Fibroblast of skin of right quadriceps (primary cell): Measurements from ENCODE around the gene FAM110D.
A peak's percentile ranks its signal among the peaks of the same experiment; 100 is the strongest.

Experiments
- DNase-seq: peaks from one replicate; pipeline ENCODE4 v3.0.0-alpha.2; 2013

Gene FAM110D

DNA sequence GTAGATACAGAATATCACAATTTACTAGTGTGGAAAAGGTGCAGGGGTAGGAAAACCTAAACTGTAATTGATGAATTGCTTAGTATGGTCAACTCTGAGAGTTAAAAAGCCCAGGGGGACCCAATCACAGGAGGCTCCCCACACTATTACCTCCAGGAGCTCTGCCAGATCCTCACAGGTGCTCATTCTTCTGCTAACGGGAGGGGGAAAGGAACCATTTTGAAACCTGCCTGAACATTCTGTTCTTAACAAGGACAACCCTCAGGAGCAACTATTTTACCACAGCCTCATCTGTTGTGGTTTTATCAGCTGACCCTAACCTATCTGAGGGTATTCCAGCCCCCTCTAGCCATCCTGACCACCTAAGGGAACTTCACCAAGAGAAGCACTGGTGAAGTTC lies 28.2 kb upstream of the FAM110D start:
- DNase-seq: no peak

DNA sequence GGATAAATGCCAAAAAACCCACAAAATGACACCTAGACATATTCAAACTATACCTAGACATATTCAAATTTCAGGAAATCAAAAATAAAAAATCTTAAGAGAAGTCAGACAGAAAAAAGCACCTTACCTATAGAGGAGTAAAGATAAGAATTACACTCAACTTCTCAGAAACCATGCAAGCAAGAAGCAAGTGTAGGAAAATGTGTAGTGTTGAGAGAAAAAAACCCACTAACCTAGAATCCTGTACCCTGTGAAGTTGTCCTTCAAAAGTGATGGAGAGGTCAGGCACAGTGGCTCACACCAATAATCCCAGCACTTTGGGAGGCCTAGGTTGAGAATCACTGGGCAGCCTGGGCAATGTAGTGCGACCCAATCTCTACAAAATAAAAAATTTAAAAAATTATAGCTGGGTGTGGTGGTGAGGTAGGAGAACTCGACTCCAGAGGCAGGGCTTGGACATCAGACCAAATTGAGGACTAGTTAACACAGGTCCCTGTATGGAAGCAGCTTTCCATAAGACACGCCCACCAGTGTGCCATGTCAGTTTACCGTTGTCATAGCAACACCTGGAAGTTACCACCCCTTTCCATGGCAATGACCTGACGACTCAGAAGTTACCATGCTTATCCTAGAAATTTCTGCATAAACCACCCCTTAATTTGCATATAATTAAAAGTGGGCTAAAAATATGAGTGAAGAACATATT lies 26.6 kb upstream of the FAM110D start:
- no peak for DNase-seq

DNA sequence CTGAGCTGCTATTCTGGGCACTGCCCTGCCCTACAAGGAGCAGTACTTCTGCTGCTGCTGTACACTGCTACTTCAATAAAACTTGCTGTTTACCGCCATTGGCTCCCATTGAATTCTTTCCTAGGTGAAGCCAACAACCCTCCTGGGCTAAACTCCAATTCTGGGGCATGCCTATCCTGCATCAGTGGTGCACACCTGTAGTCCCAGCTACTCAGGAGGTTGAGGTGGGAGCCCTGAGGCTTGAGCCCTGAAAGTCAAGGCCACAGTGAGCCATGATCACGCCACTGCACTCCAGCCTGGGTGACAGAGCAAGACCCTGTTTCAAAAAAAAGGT lies 26.1 kb upstream of the FAM110D start:
- DNase-seq: no peak

DNA sequence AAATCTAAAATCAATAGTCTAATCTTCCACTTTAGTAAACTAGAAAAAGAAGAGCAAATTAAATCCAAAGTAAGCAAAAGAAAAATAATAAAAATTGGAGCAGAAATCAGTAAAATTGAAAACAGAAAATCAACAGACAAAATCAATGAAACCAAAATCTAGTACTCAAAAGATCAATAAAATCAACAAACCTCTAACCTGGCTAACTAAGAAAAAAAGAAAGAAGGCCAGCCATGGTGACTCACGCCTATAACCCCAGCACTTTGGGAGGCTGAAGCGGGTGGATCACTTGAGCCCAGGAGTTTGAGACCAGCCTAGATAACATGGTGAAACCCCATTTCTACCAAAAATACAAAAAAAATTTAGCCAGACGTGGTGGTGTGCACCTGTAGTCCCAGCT lies 24.4 kb upstream of the FAM110D start:
- DNase-seq: no peak

DNA sequence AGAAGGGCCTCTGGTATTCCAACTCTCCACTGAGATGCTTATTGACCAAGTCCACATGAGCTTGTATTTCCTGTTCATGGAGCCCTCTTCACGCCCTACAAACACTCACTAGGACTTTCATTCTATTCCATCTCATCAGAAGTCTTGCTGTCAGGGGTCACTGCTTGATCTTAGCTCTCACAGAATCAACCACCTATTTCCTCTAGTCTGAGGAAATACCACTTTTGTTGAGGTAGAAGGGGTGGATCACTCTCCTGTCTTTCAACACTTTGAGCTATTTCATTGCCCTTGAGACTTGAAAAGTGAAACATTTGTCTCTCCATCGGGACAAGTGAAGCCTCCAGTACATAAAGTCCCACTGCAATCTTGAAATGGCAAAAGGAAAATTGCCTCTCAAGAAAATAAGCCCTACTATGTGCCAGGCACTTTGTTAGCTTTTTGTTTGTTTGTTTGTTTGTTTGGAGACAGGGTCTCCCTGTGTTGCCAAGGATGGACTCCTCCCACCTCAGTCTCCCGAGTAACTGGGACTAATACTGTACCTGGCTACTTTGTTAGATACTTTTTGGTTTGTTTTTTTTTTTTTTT lies 19.8 kb upstream of the FAM110D start:
- no peak for DNase-seq

DNA sequence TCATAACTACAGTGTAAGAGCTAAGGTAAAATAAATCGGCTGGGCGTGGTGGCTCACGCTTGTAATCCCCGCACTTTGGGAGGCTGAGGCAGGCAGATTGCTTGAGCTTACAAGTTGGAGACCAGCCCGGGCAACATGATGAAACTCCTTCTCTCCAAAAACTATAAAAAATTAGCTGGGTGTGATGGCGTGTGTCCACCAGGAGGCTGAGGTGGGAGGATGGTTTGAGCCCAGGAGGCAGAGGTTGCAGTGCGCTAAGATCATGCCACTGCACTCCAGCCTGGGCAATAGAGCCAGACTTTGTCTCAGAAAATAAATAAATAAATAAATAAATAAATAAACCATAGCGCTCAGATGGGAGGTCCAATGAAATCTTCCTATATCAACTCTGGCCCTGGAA lies 16.7 kb upstream of the FAM110D start:
- no peak for DNase-seq

DNA sequence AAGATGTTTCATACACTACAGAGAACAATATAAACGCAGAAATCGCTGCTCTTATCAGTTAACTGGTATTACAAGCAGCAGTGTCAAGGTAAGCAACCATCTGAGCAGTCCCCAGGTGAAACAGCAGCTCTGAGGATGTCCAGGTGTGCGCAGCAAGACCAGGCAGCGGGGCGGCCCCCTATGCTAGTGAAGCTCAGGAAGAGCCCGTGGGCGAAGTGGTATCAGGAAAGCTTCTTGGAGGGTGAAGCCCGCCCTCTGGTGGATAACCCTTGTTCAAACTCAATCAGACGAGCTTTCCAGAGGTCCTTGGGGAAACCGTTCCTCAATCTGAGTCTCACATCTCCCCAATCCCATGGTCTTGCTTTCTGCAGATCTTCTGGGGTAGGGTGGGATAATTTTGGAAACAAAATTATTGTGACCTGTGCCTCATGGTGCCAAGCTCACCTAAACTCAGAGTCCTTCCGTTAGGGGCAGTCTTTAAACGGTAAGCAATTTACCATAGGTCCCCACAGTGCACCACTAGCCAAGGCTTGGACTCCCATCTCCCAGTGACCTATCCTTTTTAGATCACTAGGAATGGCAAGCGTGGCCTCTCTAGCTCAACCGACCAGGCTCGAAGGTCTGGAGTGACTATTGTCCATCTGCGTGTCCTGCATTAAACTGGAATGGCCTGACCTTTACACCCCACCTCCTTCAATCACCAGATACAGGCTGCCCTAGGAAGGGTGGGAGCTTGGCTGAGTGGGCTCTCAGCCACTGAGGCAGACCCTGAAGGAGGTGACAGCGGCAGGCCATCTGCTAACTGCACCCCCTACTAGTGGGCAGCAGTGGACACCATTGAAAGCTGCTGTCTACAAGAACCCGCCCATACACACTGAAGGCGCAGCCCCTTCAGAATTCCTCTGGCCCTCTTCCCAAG lies 13.6 kb upstream of the FAM110D start:
- peak; percentile 69 for DNase-seq

DNA sequence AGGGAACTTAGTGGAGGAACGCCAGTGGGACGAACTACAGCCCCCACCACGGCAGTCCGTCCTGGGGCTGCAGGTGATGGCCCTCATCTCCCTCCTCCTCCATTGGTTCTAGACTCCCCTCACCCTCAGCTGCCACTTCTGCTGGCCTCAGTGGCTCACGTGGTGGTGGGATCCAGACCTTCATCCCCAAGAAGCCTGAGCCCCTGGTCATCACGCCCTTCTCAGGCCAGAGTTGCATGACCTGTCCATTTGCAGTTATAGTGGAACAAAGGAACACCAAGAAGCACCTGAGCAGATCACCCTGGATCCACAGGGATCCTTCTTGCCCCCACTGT lies 13.0 kb upstream of the FAM110D start:
- no peak for DNase-seq

DNA sequence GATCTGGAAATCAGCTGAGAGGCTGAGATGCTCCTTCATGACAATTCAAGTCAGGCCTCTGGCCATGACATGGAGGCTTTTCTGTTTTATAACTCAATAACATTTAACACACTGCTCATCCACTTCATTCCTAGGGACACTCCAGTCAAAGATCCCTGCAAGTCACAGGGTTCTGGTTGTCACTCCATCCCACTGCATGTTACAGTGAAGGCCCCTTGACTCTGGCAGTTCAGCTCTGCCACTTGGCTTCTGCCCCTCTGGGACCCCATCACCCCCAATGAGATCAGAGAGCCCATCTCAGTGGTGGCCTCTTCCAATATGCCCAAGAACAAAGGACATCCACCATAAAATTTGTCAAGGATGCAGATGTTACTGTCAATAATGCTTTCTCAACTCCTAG lies 10.0 kb upstream of the FAM110D start:
- DNase-seq: no peak

DNA sequence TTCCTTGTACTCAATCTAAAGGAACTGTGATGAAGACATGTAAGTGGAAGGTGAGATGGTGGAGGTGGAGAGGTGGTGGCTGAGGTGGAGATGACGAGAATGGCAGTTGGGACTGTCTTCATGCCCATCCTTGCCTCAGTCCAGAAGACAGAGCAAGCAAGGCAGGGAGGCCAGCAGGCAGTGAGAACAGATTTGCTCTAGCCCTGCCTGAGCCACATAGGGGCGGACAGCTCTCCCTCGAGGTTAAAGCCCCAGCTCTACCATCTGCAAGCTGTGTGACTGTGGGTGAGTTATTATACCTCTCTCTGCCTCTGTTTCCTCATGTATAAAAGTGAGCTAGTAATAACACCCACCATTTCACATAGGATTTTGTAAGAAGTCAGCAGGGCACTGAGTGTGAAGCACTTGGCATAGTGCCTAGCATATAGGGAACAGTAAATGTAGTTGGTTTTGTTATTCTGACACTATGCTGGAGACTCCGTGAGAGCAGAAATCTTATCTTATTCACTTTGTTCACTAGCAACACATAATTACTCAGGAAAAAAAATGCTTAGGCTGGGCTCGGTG lies 4.8 kb upstream of the FAM110D start:
- no peak for DNase-seq

DNA sequence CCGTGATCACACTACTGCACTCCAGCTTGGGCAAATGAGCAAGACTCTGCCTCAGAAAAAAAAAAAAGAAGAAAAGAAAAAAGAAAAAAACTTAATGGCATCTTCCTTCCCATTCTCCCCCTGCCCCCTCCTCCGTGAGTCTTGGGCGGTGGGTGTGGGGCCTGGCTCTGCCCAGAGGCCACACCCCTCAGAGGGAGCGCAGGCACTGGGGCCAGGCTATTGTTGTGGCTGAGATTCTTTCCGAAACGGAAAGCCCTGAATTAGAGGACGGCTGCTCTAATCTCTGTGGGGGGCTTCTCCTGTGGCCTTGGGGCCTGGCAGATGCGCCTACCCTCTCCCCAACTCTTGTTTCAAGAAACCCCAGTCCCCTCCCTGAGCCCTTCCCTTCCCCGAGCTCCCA lies 4.1 kb upstream of the FAM110D start:
- DNase-seq: no peak

DNA sequence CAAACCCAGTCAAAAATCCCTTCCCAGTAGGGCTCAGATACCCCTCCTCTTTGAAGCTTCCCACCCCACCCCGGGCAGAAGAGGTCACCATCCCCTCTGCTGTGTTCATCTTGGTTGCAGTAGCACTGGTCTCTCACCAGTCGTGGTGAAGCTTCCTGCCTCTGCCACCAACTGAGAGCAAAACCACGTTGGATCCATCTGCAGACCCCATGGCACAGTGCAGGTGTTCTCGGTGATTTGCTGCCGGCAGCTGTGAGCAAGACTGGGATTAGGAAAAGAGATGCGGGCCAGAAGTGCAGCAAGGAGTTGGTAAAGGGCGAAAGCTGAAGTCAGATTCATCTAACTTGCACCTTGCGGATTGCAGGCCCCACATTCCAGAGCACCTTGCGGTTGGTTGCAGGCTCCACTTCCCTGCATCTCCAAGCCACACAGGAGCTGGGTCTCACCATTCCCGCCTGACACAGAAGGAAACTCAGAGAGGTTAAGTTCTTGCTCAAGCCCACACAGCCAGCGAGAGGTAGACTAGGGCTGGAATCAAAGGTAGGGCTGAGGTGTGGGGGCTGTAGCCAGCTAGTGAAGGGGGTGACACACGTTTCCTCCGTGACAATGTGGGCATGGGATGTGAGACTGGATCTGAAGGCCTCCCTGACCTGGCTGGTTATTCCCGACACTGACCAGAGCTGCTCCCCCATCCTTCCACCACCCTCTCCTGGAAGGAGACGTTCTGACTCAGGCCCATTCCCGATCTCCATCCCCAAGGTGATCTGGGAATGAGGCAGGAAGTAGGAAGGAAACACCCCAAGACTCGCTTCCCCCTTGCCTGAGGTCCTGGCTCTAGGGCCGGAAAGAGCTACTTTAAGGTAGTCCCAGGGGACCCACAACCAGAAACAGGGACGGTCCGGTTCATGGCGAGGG lies 3.3 kb upstream of the FAM110D start:
- DNase-seq: no peak

DNA sequence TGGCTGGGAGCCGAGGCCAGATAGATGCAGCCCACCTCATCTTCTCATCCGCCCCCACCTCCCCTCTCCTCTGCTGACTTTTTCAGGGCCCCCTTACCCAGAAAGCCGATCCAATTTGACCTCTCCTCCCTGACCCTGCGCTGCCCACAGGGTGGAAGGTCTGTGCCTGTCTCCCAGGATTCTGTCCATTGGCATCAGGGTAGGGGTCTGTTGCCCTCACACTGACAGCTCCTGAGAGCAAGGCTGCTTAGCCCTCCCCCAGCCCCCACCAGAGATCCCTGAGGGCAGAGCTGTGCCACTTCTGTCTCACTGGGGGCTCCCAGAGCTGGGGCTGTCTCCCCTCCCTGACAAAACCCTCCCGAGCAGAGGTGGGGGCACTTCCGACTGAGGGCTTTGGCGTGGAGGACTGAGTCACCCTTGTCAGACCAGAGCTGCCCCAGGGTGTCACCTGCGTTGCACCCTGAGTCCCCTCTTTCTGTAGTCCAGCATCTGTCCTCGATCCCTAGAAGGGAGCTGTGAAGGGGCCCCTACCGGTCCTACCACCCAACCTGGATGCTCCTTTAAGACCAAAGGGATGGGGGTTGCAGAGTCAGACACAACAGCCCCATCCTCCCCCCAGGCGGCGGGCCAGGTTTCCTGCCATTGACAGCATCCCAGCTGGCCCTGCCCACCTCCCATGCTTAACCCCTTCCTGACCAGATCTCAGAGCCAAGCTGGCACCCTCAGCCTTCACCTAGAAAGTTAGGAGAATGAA lies 2.4 kb upstream of the FAM110D start:
- DNase-seq: peak; percentile 33

DNA sequence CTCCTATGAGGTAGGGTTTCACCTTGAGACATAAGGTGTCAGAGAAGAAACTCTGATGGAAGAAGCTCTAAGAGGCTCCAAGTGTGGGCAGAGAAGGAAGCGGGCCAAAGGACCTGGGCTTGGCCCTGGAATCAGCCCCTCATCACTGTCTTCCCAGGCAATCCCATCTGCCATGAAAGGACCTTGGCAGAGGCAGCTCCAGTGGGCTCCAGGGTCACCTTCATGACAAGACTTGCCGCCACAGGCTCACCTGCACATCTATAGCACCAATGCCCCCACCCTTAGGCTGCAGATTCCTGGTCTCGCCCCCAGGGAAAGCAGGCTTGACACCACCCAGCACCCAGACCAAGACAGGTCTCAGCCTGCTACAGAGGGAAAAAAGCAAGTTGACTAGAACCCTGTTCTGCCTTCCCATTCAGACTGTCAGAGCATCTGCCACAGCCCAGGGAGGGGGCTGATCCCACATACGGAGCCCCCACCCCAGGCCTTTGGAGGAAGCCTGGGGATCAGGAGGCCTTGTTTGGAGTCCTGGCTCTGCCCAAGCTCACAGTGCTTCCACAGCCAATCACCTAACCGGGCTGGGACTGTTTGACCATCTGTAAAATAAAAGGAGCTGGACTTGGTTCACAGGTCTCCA lies 490 bp upstream of the FAM110D start:
- no peak for DNase-seq

DNA sequence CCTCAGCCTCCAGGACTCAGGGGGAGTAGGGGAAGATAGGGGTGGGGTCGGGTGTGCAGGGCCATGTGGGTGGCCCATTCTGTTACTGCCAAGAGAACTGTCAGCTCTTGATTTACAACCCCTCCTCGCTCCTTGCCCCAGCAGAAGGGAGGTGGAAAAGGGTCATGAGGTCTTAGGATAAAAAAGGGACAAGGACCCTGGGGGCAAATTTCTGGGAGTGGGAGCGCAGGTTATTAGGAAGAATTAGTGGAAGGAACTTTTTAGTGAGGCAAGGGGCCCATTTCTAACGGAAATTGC lies 812 bp downstream of the FAM110D start:
- no peak for DNase-seq

DNA sequence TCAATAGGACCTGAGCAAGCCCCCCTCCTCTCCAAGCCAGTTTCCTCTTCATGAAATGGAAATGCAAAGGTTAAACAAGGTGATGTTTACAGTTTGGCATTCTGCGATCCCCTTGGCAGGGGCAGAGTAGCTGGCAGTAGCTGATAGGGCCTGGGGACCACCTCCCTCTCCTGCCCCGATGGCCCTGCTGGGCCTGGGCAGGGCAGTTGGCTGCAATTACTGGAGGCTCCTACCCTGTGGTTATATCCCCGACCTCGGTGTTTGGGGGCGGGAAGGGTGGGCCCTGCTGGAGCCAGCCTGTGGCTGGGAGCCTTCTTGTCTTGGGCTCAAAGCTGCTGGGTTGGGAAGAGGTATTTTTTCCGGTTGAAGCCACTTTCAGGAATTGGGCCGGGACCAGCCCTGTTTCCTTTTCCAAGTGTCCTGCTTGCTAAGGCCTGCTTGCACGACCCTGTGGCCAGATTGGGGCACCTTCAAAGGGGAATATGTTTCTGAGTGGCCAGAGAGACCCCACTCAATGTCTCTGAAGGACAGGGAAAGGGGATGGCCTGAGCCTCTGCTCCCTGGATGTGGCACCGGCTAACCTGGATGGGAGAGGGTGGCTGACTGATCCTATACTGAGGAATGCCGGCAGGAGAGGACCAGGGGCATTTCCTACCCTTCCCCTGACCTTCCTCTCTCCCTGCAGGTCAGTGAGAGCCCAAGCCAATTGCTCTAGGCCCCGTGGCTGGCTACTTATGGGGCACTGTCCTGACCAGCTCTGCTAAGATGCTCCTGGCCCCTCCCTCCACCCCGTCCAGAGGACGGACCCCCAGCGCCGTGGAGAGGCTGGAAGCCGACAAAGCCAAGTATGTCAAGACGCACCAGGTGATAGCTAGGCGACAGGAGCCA lies 1.9 kb downstream of the FAM110D start:
- DNase-seq: no peak

DNA sequence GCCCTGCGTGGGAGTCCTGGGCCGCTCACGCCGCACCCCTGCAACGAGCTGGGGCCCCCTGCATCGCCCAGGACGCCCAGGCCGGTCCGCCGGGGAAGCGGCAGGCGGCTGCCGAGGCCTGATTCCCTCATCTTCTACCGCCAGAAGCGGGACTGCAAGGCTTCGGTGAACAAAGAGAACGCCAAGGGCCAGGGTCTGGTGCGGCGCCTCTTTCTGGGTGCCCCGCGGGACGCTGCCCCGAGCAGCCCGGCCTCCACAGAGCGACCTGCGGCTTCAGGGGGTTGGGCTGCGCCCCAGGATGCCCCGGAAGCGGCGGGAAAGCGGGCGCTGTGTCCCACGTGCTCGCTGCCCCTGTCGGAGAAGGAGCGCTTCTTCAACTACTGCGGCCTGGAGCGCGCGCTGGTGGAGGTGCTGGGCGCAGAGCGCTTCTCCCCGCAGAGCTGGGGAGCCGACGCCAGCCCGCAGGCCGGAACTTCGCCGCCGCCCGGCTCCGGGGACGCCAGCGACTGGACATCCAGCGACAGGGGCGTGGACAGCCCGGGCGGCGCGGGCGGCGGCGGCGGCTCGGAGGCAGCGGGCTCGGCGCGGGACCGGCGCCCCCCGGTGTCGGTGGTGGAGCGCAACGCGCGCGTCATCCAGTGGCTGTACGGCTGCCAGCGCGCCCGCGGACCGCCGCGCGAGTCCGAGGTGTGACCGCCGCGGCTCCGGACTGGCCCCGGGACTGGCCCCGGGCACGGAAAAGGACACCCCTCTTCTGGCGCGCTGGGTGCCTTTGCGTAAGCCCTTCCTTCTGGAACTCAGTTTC lies 2.7 kb downstream of the FAM110D start:
- peak; percentile 55 for DNase-seq

DNA sequence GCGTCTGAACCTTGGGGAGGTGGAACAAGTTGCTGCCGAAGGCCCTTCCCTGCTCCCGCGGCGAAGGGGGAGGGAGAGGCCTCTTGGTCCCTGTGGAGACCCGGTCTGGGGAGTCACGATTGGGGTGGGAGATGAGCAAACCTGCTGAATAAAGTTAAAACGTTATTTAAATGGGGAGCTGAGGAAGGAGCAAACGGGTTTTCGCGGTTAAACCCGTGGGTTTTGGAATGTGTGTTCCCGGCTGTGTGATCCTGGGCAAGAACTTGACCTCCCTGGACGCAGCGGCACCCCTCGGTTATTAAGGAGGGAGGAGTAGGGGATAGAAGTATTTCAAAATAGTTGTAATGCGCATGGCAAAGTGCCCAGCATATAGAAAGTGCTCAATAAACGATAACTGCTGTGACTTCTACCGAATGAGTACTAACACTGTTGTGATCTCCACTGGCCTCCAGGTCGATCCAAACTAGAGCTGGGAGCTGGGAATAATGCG lies 3.4 kb downstream of the FAM110D start:
- DNase-seq: no peak

DNA sequence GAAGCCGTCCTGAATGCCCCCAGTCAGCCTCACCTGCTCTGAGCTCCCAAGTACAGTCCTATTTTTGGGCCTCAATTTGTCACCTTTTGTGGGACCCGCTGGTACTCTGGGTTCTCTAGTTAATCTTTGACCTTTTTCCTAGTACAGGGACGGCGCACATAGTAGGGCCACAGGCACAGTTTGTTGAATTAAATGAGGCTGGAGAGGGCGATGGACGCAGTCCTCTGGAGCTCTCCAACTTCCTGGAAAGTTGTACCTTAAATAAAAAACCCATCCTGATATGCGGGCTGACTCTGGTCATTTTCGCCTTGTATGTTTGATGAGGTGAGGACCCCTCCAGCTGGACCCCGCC lies 4.8 kb downstream of the FAM110D start:
- no peak for DNase-seq
